UCSD-AML1 (cell line): ENCODE data around the gene MC3R.
A peak's percentile ranks its signal among the peaks of the same experiment; 100 is the strongest.

Experiments
- DNase-seq: peaks from one replicate; lab custom pipeline; 2025; ENCODE audit not compliant: unreplicated experiment; lab: John Stamatoyannopoulos, UW

MC3R gene

GRCh38 chr20:56249244-56249955 is 868 bp downstream of the MC3R start:
- DNase-seq: peak; percentile 53

DNA sequence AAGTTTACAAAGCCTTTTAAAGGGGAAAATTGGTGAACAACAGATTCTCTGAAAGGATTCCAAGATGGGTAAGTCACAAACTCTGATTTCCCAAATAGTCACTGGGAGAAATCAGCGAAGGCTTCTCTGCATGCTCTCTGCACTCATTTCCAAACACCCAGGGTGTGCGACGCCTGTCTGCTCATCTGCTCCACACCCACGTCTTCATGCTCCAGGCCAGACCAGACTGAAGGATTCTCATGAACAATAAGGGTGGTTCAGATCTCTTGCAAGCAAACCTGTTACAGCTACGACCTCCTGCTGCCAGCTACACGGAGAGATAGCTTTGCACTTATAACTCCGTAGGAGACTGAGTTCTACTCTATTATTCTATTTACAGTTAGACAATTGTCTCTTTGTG is 1.4 kb downstream of the MC3R start:
- DNase-seq: no peak

DNA sequence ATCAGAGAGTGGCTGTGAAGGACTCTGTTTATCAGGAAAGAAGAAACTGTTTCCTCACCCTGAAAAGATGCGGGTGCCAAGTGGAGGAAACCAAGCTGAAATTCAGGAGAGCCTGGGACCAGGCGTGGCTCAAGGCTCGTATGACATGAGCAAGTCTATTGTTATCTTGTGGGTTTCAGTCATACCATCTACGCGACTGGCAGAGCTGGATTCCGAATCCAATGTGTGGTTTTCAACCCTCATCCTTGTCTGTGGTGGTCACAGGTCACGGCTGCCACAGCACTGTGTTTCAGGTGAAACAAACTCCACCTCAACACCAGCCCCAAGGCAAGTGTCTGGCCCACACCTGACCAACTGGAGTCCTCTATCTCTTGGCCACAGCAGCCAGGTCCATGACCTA is 9.1 kb downstream of the MC3R start:
- DNase-seq: no peak

DNA sequence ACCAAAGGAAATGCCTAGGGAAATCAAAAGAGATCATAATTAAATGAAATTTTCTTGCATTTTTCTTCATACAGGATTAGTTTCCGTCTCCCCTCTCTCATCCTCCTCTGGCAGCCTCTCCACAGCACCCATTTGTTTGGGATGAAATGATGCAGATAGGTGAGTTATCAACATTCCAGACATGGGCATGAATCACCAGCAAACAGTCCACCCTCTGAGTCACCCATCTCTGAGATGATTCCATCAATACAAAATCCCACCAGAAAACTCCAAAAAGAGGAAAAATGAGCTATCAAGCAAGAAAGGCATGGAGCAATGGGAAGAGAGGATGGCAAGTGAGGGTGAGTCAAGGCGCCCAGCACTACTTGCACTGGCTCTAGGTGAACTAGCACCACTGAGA is 11.4 kb downstream of the MC3R start:
- DNase-seq: no peak

DNA sequence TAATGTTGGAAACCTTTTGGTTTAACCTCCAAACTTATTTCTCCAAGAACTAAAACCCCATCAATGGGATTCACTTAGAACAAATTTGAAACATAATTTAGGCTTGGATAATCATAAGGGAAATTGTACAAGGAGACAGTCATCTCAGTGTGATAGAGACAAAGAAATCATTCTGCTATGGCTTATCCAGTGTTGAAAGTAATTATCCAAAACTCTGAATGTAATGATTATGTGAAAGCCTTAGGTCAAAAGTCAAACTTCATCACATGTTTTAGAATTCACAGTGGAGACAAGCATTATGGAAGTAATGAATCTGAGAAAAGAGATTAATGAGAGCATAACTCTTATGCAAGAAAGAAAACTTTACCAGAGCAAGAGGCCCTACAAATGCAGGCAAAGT is 20.0 kb downstream of the MC3R start:
- DNase-seq: no peak

- no peak for DNase-seq
Observed at GRCh38 chr20:56271974-56272373, 23.4 kb downstream of the MC3R start.

DNA sequence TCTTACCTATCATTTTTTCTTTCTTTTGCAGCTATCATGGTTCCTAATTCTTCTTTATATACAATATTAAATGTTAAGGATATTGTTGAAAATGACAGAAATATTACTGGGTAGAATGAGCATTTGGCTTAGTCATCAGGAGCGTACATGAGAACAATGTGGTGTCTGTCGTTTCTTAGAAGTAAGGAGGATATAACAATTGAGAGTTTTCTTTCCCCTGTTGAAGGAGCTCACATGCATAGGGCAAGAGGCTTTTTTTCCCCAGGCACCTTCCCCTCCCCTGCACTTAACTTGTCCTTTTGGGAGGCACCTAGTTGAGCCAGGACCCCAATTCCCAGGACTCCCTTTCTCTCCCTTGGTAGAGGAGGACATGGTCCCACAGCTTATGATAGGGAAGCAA is 25.0 kb downstream of the MC3R start:
- DNase-seq: no peak

- no peak for DNase-seq
Observed at GRCh38 chr20:56274156-56274555, 25.6 kb downstream of the MC3R start.

GRCh38 chr20:56278196-56278595 is 29.7 kb downstream of the MC3R start:
- DNase-seq: no peak

GRCh38 chr20:56285496-56285895 is 37.0 kb downstream of the MC3R start:
- DNase-seq: no peak

DNA sequence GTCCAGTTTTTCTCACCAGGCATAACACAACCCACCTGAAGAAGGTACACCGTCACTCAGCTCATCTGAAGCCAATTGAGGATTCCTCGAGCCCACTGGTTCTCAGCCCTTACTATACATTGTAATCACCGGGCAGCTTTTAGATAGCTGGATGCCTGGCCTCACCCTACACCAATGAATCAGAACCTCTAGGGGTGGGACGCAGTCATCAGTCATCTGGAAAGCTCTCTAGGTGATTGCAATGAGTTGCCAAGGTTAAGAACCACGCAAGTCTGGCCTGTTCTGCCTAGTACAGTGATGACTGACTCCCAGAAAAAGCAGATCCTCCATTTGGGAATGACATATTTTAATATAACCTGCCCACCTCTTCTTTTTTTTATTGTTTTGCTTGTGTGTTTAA is 41.1 kb downstream of the MC3R start:
- DNase-seq: no peak

DNA sequence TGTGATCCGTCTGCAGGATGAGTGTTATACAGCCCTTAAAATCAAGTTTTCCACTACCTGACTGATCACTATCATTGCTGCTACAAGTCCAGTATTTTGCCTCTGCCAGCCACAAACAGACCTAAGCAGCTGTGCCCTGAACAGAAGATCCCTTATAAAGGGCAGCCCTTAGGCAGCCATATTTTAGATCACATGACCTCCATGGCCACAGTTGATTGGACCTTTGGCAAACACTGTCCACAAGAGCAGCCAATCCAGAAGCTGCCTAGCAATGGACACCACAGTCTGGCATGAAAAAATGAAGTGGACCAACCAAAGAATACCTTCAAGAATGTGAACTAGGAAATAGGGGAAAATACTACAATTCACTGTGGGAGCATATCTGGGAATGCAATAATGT is 50.8 kb downstream of the MC3R start:
- DNase-seq: no peak
